ENCODE data around the gene SWAP70. TPM values are rescaled to one million over a fixed set of nuclear protein-coding genes. Genes with fewer than 3 reads are reported as not detected.
A peak's percentile ranks its signal among the peaks of the same experiment; 100 is the strongest.

Gene SWAP70
- total and polyA plus RNA-seq, 2 of the 13 experiments (the other 11 are each of a cell fraction or from before 2014, with no cell fraction given), result 4.6 to 8.7 TPM

DNA sequence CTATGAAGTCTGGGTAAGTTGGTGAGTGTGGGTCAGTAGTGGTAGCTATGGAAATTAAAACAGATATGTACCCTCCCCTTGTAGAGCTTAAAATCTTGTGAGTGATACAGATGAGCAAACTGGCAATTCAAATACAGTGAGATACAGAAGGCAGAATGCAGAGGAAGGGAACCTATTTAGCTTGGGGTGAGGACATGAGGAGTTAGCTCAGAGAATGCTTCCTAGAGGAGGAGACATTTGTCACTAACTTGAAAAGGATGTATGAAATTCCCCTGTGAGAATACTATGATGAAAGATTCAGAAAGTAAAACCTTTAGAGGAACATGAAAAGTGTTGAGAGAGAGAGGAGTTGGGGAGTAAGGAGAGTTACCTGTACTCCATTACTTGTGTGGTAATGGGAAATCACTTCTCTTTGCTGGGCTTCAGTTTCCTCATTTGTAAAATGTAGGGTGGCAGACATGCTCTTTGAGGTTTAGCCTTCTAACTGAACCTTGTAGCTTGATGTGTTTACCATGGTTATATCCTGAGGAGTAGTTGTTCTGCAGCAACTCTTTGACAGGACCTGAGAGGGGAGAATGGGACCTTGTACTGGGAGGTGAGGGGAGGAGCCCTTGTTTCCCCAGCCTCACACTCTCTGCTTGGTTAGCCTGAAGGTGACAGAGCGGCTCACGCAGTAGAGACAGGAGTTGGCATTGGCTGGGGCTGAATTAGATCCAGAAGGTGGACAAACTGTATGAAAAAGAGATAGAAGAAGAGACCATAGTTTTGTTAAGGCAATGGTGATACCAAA lies 17.9 kb downstream of the SWAP70 start (continued):
- no peak for TF ChIP-seq REL (CRISPR knock-in tag; conservative IDR thresholded peaks at IDR 0.05)
- TF ChIP-seq GATAD2A (CRISPR knock-in tag; IDR thresholded peaks at IDR 0.05), result 0 out of 2 replicates have a peak, but pooled peaks have one; percentile 15
- peak; percentile 37; the same call in 1 of the 2 replicates for TF ChIP-seq POGZ (CRISPR knock-in tag; IDR thresholded peaks at IDR 0.05)
- TF ChIP-seq LCORL (IDR thresholded peaks at IDR 0.05), result no peak
- 0 out of 2 replicates have a peak, but pooled peaks have one; percentile 47 for TF ChIP-seq LCORL (CRISPR knock-in tag; IDR thresholded peaks at IDR 0.05)
- 0 out of 2 replicates have a peak, but pooled peaks have one; percentile 38 for TF ChIP-seq ZMYM4 (CRISPR knock-in tag; IDR thresholded peaks at IDR 0.05)
- TF ChIP-seq, protein P1, sequence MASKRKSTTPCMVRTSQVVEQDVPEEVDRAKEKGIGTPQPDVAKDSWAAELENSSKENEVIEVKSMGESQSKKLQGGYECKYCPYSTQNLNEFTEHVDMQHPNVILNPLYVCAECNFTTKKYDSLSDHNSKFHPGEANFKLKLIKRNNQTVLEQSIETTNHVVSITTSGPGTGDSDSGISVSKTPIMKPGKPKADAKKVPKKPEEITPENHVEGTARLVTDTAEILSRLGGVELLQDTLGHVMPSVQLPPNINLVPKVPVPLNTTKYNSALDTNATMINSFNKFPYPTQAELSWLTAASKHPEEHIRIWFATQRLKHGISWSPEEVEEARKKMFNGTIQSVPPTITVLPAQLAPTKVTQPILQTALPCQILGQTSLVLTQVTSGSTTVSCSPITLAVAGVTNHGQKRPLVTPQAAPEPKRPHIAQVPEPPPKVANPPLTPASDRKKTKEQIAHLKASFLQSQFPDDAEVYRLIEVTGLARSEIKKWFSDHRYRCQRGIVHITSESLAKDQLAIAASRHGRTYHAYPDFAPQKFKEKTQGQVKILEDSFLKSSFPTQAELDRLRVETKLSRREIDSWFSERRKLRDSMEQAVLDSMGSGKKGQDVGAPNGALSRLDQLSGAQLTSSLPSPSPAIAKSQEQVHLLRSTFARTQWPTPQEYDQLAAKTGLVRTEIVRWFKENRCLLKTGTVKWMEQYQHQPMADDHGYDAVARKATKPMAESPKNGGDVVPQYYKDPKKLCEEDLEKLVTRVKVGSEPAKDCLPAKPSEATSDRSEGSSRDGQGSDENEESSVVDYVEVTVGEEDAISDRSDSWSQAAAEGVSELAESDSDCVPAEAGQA (IDR thresholded peaks at IDR 0.05; ENCODE audit: low read depth), result no peak
- TF ChIP-seq, protein P1 (CRISPR knock-in tag; IDR thresholded peaks at IDR 0.05; ENCODE audit: borderline replicate concordance), result no peak
- TF ChIP-seq SP5 (CRISPR knock-in tag; IDR thresholded peaks at IDR 0.05; ENCODE audit: borderline replicate concordance, low read depth), result 0 out of 2 replicates have a peak, but pooled peaks have one; percentile 42
- TF ChIP-seq PAF1 (CRISPR knock-in tag; IDR thresholded peaks at IDR 0.05), result no peak
- no peak for TF ChIP-seq SYNCRIP (IDR thresholded peaks at IDR 0.05; ENCODE audit: insufficient read depth, low read depth, low read length)
- TF ChIP-seq EED (CRISPR knock-in tag; IDR thresholded peaks at IDR 0.05), result no peak
- TF ChIP-seq, protein P2, sequence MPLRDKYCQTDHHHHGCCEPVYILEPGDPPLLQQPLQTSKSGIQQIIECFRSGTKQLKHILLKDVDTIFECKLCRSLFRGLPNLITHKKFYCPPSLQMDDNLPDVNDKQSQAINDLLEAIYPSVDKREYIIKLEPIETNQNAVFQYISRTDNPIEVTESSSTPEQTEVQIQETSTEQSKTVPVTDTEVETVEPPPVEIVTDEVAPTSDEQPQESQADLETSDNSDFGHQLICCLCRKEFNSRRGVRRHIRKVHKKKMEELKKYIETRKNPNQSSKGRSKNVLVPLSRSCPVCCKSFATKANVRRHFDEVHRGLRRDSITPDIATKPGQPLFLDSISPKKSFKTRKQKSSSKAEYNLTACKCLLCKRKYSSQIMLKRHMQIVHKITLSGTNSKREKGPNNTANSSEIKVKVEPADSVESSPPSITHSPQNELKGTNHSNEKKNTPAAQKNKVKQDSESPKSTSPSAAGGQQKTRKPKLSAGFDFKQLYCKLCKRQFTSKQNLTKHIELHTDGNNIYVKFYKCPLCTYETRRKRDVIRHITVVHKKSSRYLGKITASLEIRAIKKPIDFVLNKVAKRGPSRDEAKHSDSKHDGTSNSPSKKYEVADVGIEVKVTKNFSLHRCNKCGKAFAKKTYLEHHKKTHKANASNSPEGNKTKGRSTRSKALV (CRISPR knock-in tag; IDR thresholded peaks at IDR 0.05), result no peak
- TF ChIP-seq ZSCAN20 (CRISPR knock-in tag; IDR thresholded peaks at IDR 0.05; ENCODE audit: borderline replicate concordance), result no peak
- TF ChIP-seq, protein P3, sequence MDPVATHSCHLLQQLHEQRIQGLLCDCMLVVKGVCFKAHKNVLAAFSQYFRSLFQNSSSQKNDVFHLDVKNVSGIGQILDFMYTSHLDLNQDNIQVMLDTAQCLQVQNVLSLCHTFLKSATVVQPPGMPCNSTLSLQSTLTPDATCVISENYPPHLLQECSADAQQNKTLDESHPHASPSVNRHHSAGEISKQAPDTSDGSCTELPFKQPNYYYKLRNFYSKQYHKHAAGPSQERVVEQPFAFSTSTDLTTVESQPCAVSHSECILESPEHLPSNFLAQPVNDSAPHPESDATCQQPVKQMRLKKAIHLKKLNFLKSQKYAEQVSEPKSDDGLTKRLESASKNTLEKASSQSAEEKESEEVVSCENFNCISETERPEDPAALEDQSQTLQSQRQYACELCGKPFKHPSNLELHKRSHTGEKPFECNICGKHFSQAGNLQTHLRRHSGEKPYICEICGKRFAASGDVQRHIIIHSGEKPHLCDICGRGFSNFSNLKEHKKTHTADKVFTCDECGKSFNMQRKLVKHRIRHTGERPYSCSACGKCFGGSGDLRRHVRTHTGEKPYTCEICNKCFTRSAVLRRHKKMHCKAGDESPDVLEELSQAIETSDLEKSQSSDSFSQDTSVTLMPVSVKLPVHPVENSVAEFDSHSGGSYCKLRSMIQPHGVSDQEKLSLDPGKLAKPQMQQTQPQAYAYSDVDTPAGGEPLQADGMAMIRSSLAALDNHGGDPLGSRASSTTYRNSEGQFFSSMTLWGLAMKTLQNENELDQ (CRISPR knock-in tag; IDR thresholded peaks at IDR 0.05; ENCODE audit: borderline replicate concordance), result no peak
- TF ChIP-seq EHMT2 (IDR thresholded peaks at IDR 0.05; ENCODE audit: borderline replicate concordance, low read depth, low read length), result no peak
